Neural progenitor cell (in vitro differentiated cells): ENCODE measurements around the gene AGPAT4. TPM values are rescaled to one million over a fixed set of nuclear protein-coding genes. Genes with fewer than 3 reads are reported as not detected.

Source experiments
- DNase-seq: peaks from one replicate; pipeline ENCODE4 v3.0.0-alpha.2; 2016; ENCODE audit warnings: low spot score
- H2AFZ ChIP-seq: fragments of 200-600 bp; sonication (generic); replicated peaks from 2 replicates; pipeline ENCODE4 v1.6.1; 2016; ENCODE audit warnings: antibody characterized with exemption
- H3F3A ChIP-seq: fragments of 200-600 bp; sonication (generic); 2 replicates; pipeline ENCODE4 v1.6.1; 2016; ENCODE audit warnings: antibody characterized with exemption, low read depth
- H3K27ac ChIP-seq: fragments of 200-600 bp; sonication (generic); 2 replicates; pipeline ENCODE4 v1.5.1; 2016; ENCODE audit warnings: mild to moderate bottlenecking
- H3K27me3 ChIP-seq: fragments of 200-600 bp; sonication (generic); 2 replicates; pipeline ENCODE4 v1.6.1; 2016; ENCODE audit warnings: mild to moderate bottlenecking, moderate library complexity
- H3K36me3 ChIP-seq: fragments of 200-600 bp; sonication (generic); 2 replicates; pipeline ENCODE4 v1.5.1; 2016
- H3K4me1 ChIP-seq: fragments of 200-600 bp; sonication (generic); 2 replicates; pipeline ENCODE4 v1.6.1; 2016; ENCODE audit warnings: mixed run types
- H3K4me2 ChIP-seq: fragments of 200-600 bp; sonication (generic); 2 replicates; pipeline ENCODE4 v1.6.1; 2016
- H3K4me3 ChIP-seq: fragments of 200-600 bp; sonication (generic); 2 replicates; pipeline ENCODE4 v1.5.1; 2016
- H3K79me2 ChIP-seq: fragments of 200-600 bp; sonication (generic); 2 replicates; pipeline ENCODE4 v1.6.1; 2016; ENCODE audit warnings: low read depth
- H3K9ac ChIP-seq: fragments of 200-600 bp; sonication (generic); 2 replicates; pipeline ENCODE4 v1.6.1; 2016
- H3K9me3 ChIP-seq: fragments of 200-600 bp; sonication (generic); 2 replicates; pipeline ENCODE4 v1.5.1; 2016; ENCODE audit warnings: low read depth
- H4K20me1 ChIP-seq: fragments of 200-600 bp; sonication (generic); 2 replicates; pipeline ENCODE4 v1.6.1; 2016; ENCODE audit warnings: low read depth
- H3K27ac Mint-ChIP-seq: 3 replicates; pipeline ENCODE4 v1.8.0; 2021; ENCODE audit warnings: mixed read lengths
- H3K27me3 Mint-ChIP-seq: 2 replicates; pipeline ENCODE4 v1.8.0; 2022; ENCODE audit warnings: low read depth, mild to moderate bottlenecking, inconsistent platforms, moderate library complexity, mixed read lengths; ENCODE audit not compliant: insufficient read depth
- H3K36me3 Mint-ChIP-seq: 3 replicates; pipeline ENCODE4 v1.8.0; 2021; ENCODE audit warnings: mixed read lengths
- H3K4me1 Mint-ChIP-seq: 3 replicates; pipeline ENCODE4 v1.8.0; 2021; ENCODE audit warnings: mixed read lengths
- H3K4me3 Mint-ChIP-seq: 3 replicates; pipeline ENCODE4 v1.8.0; 2021; ENCODE audit warnings: mild to moderate bottlenecking, moderate library complexity, mixed read lengths
- H3K9me3 Mint-ChIP-seq: 3 replicates; pipeline ENCODE4 v1.8.0; 2020; ENCODE audit warnings: mixed read lengths
- EZH2 ChIP-seq: fragments of 200-600 bp; sonication (generic); IDR thresholded peaks from 2 replicates; pipeline ENCODE4 v1.6.1; 2017; ENCODE audit warnings: antibody characterized with exemption, mild to moderate bottlenecking, moderate library complexity
- EZH2phosphoT487 ChIP-seq: fragments of 200-600 bp; sonication (generic); IDR thresholded peaks from 2 replicates; pipeline ENCODE4 v1.6.1; 2017; ENCODE audit warnings: antibody characterized with exemption
- total RNA-seq: library from RNA; depleted of rRNA; stranded (reverse); fragments of >200 nt; gene quantifications from 2 replicates; pipeline ENCODE4 v1.2.3, GENCODE V29; 2015; ENCODE audit warnings: low replicate concordance
- TF ChIP-seq, protein P1 (sequence below): fragments of 200-600 bp; sonication (generic); IDR thresholded peaks from 2 replicates; pipeline ENCODE4 v1.5.1; 2017; ENCODE audit warnings: antibody characterized with exemption, mild to moderate bottlenecking

Gene AGPAT4
- total RNA-seq, 1 donor from 2014 or later = 30.5 TPM

DNA sequence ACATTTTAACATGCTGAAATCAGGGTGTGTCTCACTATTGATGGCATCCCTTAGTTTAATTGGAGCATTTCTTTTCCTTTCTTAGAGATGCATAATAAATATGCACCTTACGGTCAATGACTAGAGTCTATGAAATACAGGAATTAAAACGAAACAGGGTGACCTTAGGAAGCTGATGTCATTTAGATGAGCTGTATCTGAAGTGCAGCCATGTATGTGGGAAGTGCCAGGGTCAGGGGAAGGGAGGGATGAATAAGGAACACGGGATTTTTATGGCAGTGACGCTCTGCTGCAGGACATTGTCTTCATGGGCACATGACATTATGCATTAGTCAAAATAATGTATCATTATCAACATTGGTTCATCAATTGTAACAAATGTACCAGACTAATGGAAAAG lies 84.0 kb downstream of the AGPAT4 start:
- Histone ChIP-seq H3K9ac (no peak overlapping the region), H3K36me3 (peaks cover 12% of the 10 kb centered on the region), H3K27me3 (no peaks in the 10 kb centered on the region), H4K20me1 (no peaks in the 10 kb centered on the region), H3K4me2 (no peak overlapping the region), H3K9me3 (peaks cover 5% of the 10 kb centered on the region), H3K4me1 (no peaks in the 10 kb centered on the region), H3K4me3 (no peak overlapping the region), H3K79me2 (peaks cover 52% of the 10 kb centered on the region), H3K27ac (no peak overlapping the region), H2AFZ (no peak overlapping the region), H3F3A (no peaks in the 10 kb centered on the region)
- no peak overlapping the region for H3K27ac Mint-ChIP-seq
- H3K27me3 Mint-ChIP-seq = no peaks in the 10 kb centered on the region
- DNase-seq = no peak
- H3K4me3 Mint-ChIP-seq = no peak overlapping the region
- H3K4me1 Mint-ChIP-seq = no peaks in the 10 kb centered on the region
- peaks cover 70% of the 10 kb centered on the region for H3K36me3 Mint-ChIP-seq
- peaks cover 63% of the 10 kb centered on the region for H3K9me3 Mint-ChIP-seq
- TF ChIP-seq, protein P1, sequence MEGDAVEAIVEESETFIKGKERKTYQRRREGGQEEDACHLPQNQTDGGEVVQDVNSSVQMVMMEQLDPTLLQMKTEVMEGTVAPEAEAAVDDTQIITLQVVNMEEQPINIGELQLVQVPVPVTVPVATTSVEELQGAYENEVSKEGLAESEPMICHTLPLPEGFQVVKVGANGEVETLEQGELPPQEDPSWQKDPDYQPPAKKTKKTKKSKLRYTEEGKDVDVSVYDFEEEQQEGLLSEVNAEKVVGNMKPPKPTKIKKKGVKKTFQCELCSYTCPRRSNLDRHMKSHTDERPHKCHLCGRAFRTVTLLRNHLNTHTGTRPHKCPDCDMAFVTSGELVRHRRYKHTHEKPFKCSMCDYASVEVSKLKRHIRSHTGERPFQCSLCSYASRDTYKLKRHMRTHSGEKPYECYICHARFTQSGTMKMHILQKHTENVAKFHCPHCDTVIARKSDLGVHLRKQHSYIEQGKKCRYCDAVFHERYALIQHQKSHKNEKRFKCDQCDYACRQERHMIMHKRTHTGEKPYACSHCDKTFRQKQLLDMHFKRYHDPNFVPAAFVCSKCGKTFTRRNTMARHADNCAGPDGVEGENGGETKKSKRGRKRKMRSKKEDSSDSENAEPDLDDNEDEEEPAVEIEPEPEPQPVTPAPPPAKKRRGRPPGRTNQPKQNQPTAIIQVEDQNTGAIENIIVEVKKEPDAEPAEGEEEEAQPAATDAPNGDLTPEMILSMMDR = no peak
- no peak for TF ChIP-seq EZH2
- TF ChIP-seq EZH2phosphoT487 = no peak

DNA sequence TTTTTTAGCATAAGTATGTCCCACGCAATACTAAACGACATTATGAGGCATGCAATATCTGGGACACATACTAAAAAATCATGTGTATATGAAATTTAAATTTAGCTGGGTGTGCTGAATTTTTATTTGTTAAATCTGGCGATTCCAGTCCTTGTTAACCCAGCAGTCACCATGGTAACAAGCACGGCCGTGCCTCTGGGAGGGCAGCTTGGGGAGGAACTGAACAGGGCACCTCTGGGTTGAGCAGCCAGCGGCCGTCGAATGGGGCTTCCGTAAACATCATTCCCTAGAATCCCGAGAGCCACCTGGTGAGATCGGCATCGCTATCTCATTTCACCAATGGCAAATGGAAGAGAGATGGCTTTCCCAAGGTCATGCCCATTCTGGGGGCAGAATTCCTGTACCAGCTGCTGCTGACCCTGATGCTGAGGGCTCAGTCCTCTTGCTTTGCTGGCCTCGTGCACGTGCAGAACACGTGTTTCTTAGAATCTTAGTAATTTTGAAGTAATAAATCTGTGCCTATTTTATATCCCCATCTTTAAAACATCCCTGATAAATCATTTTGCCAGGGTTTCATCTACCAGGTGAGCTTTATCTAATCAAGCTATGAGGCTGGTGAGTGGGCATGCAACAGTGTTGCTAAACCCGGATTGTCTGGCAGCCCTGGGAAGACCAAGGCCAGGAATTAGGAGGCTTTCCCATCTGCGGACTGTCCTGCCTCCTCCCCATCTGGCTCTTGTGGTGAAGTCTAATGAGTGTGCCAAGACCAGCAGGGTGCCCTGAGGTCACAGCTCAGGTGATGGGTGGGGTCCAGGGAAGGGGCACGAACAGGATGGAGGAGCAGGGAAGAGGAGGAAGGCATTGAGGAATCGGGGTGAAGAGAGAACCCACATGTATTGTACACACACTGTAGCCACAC lies 85.1 kb downstream of the AGPAT4 start:
- peaks cover 12% of the 10 kb centered on the region for H3K36me3 ChIP-seq
- H3K4me1 Mint-ChIP-seq = no peaks in the 10 kb centered on the region
- H4K20me1 ChIP-seq = no peaks in the 10 kb centered on the region
- peaks cover 72% of the 10 kb centered on the region for H3K36me3 Mint-ChIP-seq
- H3K4me3 ChIP-seq = no peak overlapping the region
- H3K27ac ChIP-seq = no peak overlapping the region
- no peak for DNase-seq
- H3F3A ChIP-seq = no peaks in the 10 kb centered on the region
- H3K4me3 Mint-ChIP-seq = no peak overlapping the region
- peaks cover 5% of the 10 kb centered on the region for H3K9me3 ChIP-seq
- H3K27me3 ChIP-seq = no peaks in the 10 kb centered on the region
- H2AFZ ChIP-seq = no peak overlapping the region
- peaks cover 44% of the 10 kb centered on the region for H3K79me2 ChIP-seq
- TF ChIP-seq EZH2 (no peak), EZH2phosphoT487 (no peak)
- TF ChIP-seq, protein P1 = no peak
- H3K4me1 ChIP-seq = no peaks in the 10 kb centered on the region
- H3K27me3 Mint-ChIP-seq = peaks cover 2% of the 10 kb centered on the region
- H3K9me3 Mint-ChIP-seq = peaks cover 65% of the 10 kb centered on the region
- no peak overlapping the region for H3K4me2 ChIP-seq
- H3K27ac Mint-ChIP-seq = no peak overlapping the region
- H3K9ac ChIP-seq = no peak overlapping the region

DNA sequence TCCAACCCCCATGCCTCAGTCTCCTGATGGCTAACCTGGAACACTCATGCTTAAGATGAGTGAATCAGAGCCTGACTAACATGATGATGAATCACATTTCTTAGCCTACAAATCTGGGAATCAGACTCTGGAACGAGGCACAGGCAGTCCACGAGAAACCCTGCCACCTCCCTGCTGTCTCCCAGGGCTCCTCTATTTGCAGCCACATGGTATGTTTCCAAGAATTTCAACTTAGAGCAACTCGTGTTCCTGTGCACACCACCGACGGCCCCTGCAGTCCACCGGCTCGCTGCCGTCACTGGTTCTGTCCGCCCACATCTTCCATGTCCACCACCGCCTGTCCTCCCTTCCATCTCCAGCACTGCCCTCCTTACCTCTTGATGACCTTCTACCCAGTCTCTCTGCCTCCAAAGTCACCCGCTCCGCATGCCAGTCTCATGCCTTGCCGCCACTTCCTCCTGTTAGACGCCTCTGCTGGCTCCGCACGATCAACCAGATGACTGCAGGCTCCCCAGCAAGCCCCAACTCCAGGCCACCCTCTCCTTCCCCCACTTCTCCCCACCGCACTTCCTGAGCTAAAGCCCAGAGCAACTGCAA lies 87.6 kb downstream of the AGPAT4 start:
- Histone ChIP-seq H3K79me2 (peaks cover 31% of the 10 kb centered on the region), H3K27me3 (no peaks in the 10 kb centered on the region), H2AFZ (no peak overlapping the region), H3K4me1 (no peaks in the 10 kb centered on the region), H3F3A (no peaks in the 10 kb centered on the region), H3K4me3 (no peak overlapping the region), H3K27ac (no peak overlapping the region), H4K20me1 (no peaks in the 10 kb centered on the region), H3K9me3 (no peaks in the 10 kb centered on the region), H3K36me3 (peaks cover 3% of the 10 kb centered on the region), H3K9ac (no peak overlapping the region), H3K4me2 (no peak overlapping the region)
- TF ChIP-seq EZH2 (no peak), EZH2phosphoT487 (no peak)
- TF ChIP-seq, protein P1 = no peak
- no peak overlapping the region for H3K4me3 Mint-ChIP-seq
- no peak overlapping the region for H3K27ac Mint-ChIP-seq
- H3K27me3 Mint-ChIP-seq = peaks cover 5% of the 10 kb centered on the region
- DNase-seq = no peak
- H3K9me3 Mint-ChIP-seq = peaks cover 56% of the 10 kb centered on the region
- no peaks in the 10 kb centered on the region for H3K4me1 Mint-ChIP-seq
- H3K36me3 Mint-ChIP-seq = peaks cover 68% of the 10 kb centered on the region
